Left ventricle myocardium inferior (tissue), 1 donor: ENCODE data around the gene MYO5C. TPM values are rescaled to one million over a fixed set of nuclear protein-coding genes. Genes with fewer than 3 reads are reported as not detected.
A peak's percentile ranks its signal among the peaks of the same experiment; 100 is the strongest.

Source experiments
- DNase-seq: peaks from one replicate; pipeline ENCODE4 v3.0.0-alpha.2; 2020
- H3K27ac ChIP-seq: fragments of 200-600 bp; replicated peaks from 2 replicates; pipeline ENCODE4 v1.8.0; 2021
- H3K27me3 ChIP-seq: fragments of 200-600 bp; 2 replicates; pipeline ENCODE4 v1.8.0; 2021; ENCODE audit warnings: low read depth
- H3K36me3 ChIP-seq: fragments of 200-600 bp; 2 replicates; pipeline ENCODE4 v1.8.0; 2021
- H3K4me1 ChIP-seq: fragments of 200-600 bp; 2 replicates; pipeline ENCODE4 v1.8.0; 2021
- H3K4me3 ChIP-seq: fragments of 200-600 bp; 2 replicates; pipeline ENCODE4 v1.8.0; 2021; ENCODE audit warnings: mild to moderate bottlenecking, moderate library complexity
- H3K9me3 ChIP-seq: fragments of 200-600 bp; replicated peaks from 2 replicates; pipeline ENCODE4 v1.8.0; 2021
- CTCF ChIP-seq: fragments of 200-600 bp; IDR thresholded peaks from 2 replicates; pipeline ENCODE4 v1.8.0; 2021; ENCODE audit warnings: antibody characterized with exemption, mild to moderate bottlenecking, borderline replicate concordance
- intact Hi-C: fragments of 100-400 bp; cut with micrococcal nuclease; formaldehyde crosslinking; loops from one replicate; pipeline ENCODE4 v1.11.0; 2022
- total RNA-seq: library from RNA; stranded (reverse); fragmentation: NEBNext Ultra II Directional; extraction: Animal tissue kit (Norgen Biotek cat#: 25700); gene quantifications from one replicate; pipeline ENCODE4 v1.2.1, GENCODE V29; 2021
- donor health status: DM: no; HTN: yes; CAD: no; lungs with severe emphysema.

The MYO5C gene
- total RNA-seq, 1 donor from 2014 or later = 2.9 TPM

GRCh38 chr15:52329150-52329549, 33.5 kb upstream of the MYO5C start:
- Histone ChIP-seq H3K27me3 (no peaks in the 10 kb centered on the region), H3K36me3 (peaks cover 31% of the 10 kb centered on the region), H3K27ac (no peak overlapping the region), H3K4me1 (no peaks in the 10 kb centered on the region), H3K4me3 (no peak overlapping the region), H3K9me3 (no peaks in the 10 kb centered on the region)
- TF ChIP-seq CTCF = no peak
- no peak for DNase-seq
- intact Hi-C loops = loop anchor here (10.0 kb wide), 1 partner anchor 64 kb away; no protein-coding TSS in a partner anchor

GRCh38 chr15:52328680-52329079, 33.1 kb upstream of the MYO5C start:
- H3K4me1 ChIP-seq = no peaks in the 10 kb centered on the region
- no peak for TF ChIP-seq CTCF
- no peak overlapping the region for H3K4me3 ChIP-seq
- H3K27me3 ChIP-seq = no peaks in the 10 kb centered on the region
- H3K9me3 ChIP-seq = no peaks in the 10 kb centered on the region
- H3K36me3 ChIP-seq = peaks cover 31% of the 10 kb centered on the region
- no peak overlapping the region for H3K27ac ChIP-seq
- DNase-seq = no peak
- intact Hi-C loops = loop anchor here (10.0 kb wide), 1 partner anchor 64 kb away; no protein-coding TSS in a partner anchor

- peaks cover 31% of the 10 kb centered on the region for H3K36me3 ChIP-seq
- H3K9me3 ChIP-seq = no peaks in the 10 kb centered on the region
- H3K4me1 ChIP-seq = no peaks in the 10 kb centered on the region
- no peak for TF ChIP-seq CTCF
- DNase-seq = no peak
- H3K27me3 ChIP-seq = no peaks in the 10 kb centered on the region
- intact Hi-C loops = loop anchor here (10.0 kb wide), 1 partner anchor 62 kb away; no protein-coding TSS in a partner anchor
- H3K27ac ChIP-seq = no peak overlapping the region
- H3K4me3 ChIP-seq = no peak overlapping the region
Observed at GRCh38 chr15:52326756-52327155, 31.2 kb upstream of the MYO5C start.

GRCh38 chr15:52324109-52324508, 28.5 kb upstream of the MYO5C start:
- Histone ChIP-seq H3K27ac (no peak overlapping the region), H3K4me1 (peaks cover 1% of the 10 kb centered on the region), H3K36me3 (peaks cover 33% of the 10 kb centered on the region), H3K9me3 (no peaks in the 10 kb centered on the region), H3K27me3 (no peaks in the 10 kb centered on the region), H3K4me3 (no peak overlapping the region)
- intact Hi-C loops = loop anchor here (10.0 kb wide), 1 partner anchor 59 kb away; no protein-coding TSS in a partner anchor
- DNase-seq = no peak
- TF ChIP-seq CTCF = no peak

GRCh38 chr15:52318729-52319500, 23.3 kb upstream of the MYO5C start:
- H3K36me3 ChIP-seq = peaks cover 50% of the 10 kb centered on the region
- TF ChIP-seq CTCF = no peak
- H3K27ac ChIP-seq = peak overlapping the region; percentile 51
- no peaks in the 10 kb centered on the region for H3K9me3 ChIP-seq
- DNase-seq = peak; percentile 73
- H3K4me1 ChIP-seq = peaks cover 8% of the 10 kb centered on the region
- H3K27me3 ChIP-seq = no peaks in the 10 kb centered on the region
- intact Hi-C loops = no loop called here
- H3K4me3 ChIP-seq = no peak overlapping the region
